GM06990 (cell line): ENCODE results near the gene IFITM10.
"Not testable (repeated sequence)": the region's sequence is repeated elsewhere in the genome, so short reads cannot be mapped to it uniquely, and the experiment has no call there.

Experiments
- DNase-seq: peaks from one replicate; pipeline ENCODE4 v3.0.0-alpha.2; 2011; ENCODE audit not compliant: insufficient read length; ENCODE audit errors: extremely low read depth
- H3K27me3 ChIP-seq: replicated peaks from 2 replicates; pipeline ENCODE4 v1.6.0; 2011; ENCODE audit warnings: low read length; ENCODE audit not compliant: control insufficient read depth, insufficient read depth
- H3K36me3 ChIP-seq: 2 replicates; pipeline ENCODE4 v1.5.1; 2011; ENCODE audit warnings: low read length; ENCODE audit not compliant: control insufficient read depth, insufficient read depth
- H3K4me3 ChIP-seq: replicated peaks from 2 replicates; pipeline ENCODE4 v1.5.1; 2011; ENCODE audit warnings: low read depth, mild to moderate bottlenecking, control low read depth, low read length

The IFITM10 gene

DNA sequence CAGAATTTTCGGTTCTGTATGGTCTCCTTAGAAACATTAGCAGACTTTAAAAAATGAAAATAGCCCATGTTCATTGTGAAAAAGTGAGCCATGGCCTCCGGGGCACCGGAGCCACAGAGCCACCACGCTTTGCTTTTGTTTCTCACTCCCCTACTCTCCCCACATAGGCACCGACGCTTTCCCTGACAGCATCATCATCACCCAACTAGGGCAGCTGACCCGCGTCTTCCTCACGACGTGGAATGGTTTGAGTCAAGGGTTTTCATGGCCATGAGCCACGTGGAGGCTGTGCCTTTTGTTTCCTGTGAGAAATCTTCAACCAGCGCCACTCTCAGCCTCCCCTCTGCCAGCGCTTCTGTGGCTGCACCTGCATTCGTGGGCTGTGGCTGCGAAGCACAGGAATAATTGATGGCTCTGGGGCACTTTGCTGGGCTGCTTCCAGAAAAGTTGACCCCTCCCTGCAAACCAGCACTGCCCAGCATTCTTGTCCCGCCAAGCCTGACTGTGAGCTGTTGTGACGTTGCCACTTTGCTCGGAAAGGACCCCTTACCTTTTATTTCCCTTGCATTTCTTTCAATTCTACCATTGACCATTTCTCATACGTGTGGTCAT lies 62.0 kb downstream of the IFITM10 start:
- DNase-seq, H3K36me3 ChIP-seq, H3K4me3 ChIP-seq, H3K27me3 ChIP-seq: not testable (repeated sequence)

DNA sequence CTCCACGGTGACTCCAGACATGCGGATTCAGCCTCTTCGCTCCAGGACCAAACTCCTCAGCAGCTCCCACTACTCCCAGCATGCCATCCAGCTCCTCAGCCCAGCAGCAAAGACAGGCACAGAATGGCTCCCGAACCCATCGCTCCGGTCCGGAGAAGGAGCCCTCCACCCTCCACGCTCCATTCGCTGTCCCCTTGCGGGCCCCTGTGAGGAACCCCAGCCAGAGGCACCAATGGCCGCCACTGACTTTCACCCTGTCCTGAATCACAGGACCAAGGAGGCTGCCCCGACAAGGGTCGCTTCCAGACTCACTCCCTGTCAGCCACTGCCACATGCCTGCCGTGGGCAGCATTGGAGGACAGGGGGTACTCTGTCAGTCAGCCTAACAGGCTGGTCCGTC lies 64.2 kb downstream of the IFITM10 start:
- H3K4me3 ChIP-seq, DNase-seq, H3K27me3 ChIP-seq, H3K36me3 ChIP-seq: not testable (repeated sequence)

DNA sequence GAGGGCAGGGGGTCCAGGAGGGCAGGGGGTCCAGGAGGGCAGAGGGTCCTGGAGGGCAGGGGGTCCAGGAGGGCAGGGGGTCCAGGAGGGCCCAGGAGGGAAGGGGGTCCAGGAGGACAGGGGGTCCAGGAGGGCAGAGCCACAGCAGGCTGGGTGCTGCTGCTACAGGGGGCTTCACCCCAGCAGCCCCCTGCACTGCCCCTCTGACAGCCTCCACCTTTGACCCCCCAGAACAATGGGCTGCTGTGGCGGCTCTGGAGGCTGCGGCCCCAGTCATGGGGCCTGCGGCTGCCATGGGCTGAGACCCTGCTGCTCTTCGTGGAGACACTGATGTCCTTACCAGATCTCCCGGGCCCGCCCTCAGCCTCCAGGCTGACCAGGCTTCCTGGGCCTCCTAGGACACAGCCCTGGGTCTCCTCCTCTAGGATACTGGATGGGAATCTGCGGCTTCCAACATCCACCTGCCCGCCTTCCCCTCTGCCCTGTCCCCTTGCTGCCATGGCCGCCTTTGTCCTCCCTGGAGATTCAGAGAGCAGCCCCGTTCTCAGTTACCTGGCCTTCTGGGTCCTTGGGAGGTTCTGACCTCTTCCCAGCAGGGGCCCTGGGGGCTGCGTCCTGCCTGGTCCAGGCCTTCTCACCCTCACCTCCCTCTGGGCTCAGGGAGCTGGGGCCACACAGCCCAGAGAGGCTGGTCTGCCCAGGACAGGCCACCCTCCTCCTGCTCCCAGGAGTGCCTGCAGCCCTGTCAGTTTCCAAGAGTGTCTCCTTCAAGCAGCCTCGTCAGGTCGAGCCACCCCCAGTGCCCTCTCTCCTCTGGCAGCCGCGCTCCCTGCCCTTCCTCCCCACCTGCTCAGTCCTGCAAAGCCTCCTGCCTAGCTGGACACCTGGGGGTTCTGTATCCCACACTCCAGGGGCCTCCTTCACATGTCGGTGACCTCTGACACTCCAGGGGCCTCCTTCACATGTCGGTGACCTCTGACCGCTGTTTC lies 65.2 kb downstream of the IFITM10 start:
- not testable (repeated sequence) for DNase-seq, H3K27me3 ChIP-seq, H3K36me3 ChIP-seq, H3K4me3 ChIP-seq

DNA sequence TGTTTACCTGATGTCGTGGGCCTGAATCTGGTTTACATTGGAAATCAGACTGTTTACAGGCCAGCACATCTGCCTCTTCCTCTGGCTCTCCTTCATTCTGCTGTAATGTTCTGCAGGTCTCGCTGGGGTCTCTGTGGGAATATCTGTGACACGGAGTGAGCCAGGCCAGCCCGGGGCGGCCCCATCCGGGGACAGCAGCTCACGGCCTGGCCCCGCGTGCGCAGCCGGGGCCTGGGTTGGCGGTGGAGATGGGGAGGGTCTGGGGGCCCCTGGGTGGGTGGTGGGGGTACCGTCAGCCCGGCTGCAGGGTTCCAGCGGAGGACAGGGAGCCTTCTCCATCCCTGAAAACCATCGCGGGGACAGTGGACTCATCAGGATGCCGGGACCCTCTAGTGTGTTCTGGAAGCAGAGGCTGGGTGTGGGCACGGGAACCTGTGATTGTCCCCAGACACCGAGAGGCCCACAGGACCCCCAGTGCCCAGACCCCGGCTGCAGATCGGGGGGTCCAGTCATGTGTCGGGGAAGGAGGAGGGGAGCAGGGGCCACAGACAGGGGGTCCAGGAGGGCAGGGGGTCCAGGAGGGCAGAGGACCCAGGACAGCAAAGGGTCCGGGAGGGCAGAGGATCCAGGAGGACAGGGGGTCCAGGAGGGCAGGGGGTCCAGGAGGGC lies 66.4 kb downstream of the IFITM10 start:
- H3K27me3 ChIP-seq, H3K4me3 ChIP-seq, DNase-seq, H3K36me3 ChIP-seq: not testable (repeated sequence)

DNA sequence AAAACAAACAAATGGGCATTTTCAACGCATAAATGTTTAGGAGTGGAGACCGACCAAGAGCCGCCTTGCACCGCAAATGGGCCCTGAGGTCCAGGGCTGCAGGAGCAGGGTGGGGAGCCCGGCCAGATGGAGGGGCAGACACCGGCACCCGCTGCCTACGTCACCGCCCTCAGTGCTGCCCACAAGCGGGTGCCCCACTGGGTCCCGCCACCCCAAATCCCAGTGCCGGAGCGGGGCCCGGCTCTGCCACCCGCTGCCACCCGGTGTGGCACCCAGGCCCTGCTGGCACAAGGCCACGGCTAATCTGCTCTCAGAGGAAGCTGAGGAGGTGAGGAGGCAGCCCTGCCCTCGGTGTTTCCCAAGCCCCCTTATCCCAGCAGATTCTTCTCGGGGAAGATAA lies 67.2 kb downstream of the IFITM10 start:
- not testable (repeated sequence) for H3K27me3 ChIP-seq, H3K36me3 ChIP-seq, DNase-seq, H3K4me3 ChIP-seq
